HG03575 (cell line): ENCODE data around the gene RAB37.

Experiments used
- ATAC-seq: cut with Tn5 transposase; IDR thresholded peaks from one replicate; pipeline ENCODE4 v1.9.1; 2021; ENCODE audit not compliant: unreplicated experiment, insufficient number of reproducible peaks, low FRiP score; ENCODE audit errors: extremely low read depth

RAB37 gene

GRCh38 chr17:74736513-74737298 lies at the start of gene RAB37:
TSS of gene RAB37 (plus strand) at chr17:74737256. CDS start at chr17:74737273, 17 bp downstream.
- no peak for ATAC-seq

GRCh38 chr17:74687886-74688285 lies 49.2 kb upstream of the RAB37 start:
- ATAC-seq, result no peak

GRCh38 chr17:74690409-74690825 lies 46.6 kb upstream of the RAB37 start:
- no peak for ATAC-seq

GRCh38 chr17:74691151-74691550 lies 45.9 kb upstream of the RAB37 start:
- no peak for ATAC-seq

GRCh38 chr17:74694081-74694480 lies 43.0 kb upstream of the RAB37 start:
- ATAC-seq, result no peak

GRCh38 chr17:74695629-74696028 lies 41.4 kb upstream of the RAB37 start:
- no peak for ATAC-seq

GRCh38 chr17:74697515-74697914 lies 39.5 kb upstream of the RAB37 start:
- ATAC-seq, result no peak

GRCh38 chr17:74698069-74698468 lies 39.0 kb upstream of the RAB37 start:
- no peak for ATAC-seq

- ATAC-seq, result no peak
Measured at GRCh38 chr17:74699236-74699635, 37.8 kb upstream of the RAB37 start.

- ATAC-seq, result no peak
Measured at GRCh38 chr17:74702116-74702871, 34.8 kb upstream of the RAB37 start.

- ATAC-seq, result no peak
Measured at GRCh38 chr17:74703311-74703710, 33.7 kb upstream of the RAB37 start.

- no peak for ATAC-seq
Measured at GRCh38 chr17:74704544-74704943, 32.5 kb upstream of the RAB37 start.

- no peak for ATAC-seq
Measured at GRCh38 chr17:74711058-74711824, 25.8 kb upstream of the RAB37 start.

GRCh38 chr17:74712301-74712700 lies 24.8 kb upstream of the RAB37 start:
- no peak for ATAC-seq

GRCh38 chr17:74712756-74713155 lies 24.3 kb upstream of the RAB37 start, which contains the start of gene CD300LF:
TSS of gene CD300LF (minus strand) at chr17:74712923. CDS start at chr17:74712866, 57 bp downstream.
- no peak for ATAC-seq

- ATAC-seq, result no peak
Measured at GRCh38 chr17:74713171-74713755, 23.8 kb upstream of the RAB37 start.

GRCh38 chr17:74715144-74715543 lies 21.9 kb upstream of the RAB37 start:
- no peak for ATAC-seq

- no peak for ATAC-seq
Measured at GRCh38 chr17:74720506-74720905, 16.6 kb upstream of the RAB37 start.

GRCh38 chr17:74722782-74723181 lies 14.3 kb upstream of the RAB37 start:
- no peak for ATAC-seq
